Upper lobe of left lung (tissue), 6 donors: ENCODE data around the gene KCNQ1OT1. TPM values are rescaled to one million over a fixed set of nuclear protein-coding genes. Genes with fewer than 3 reads are reported as not detected.

ENCODE experiments used
- ATAC-seq, 2 donors: fragments of 200-7000 bp; cut with Tn5 transposase; one replicate each; pipeline ENCODE4 v1.9.1; 2022; ENCODE audit warnings: mild to moderate bottlenecking in 2 of 2, moderate library complexity in 2 of 2; ENCODE audit not compliant: low FRiP score in 2 of 2
- DNase-seq, 2 donors: peaks; one replicate each; pipeline ENCODE4 v3.0.0-alpha.2; 2019 to 2020
- H3K27ac ChIP-seq, 4 donors: fragments of 200-600 bp; sonication (generic); one replicate each; pipeline ENCODE4 v1.5.1; 2016 to 2019
- H3K27me3 ChIP-seq, 4 donors: fragments of 200-600 bp; sonication (generic); one replicate each; pipeline ENCODE4 v1.5.1; 2017 to 2019
- H3K36me3 ChIP-seq, 4 donors: fragments of 200-600 bp; sonication (generic); one replicate each; pipeline ENCODE4 v1.5.1; 2016 to 2019
- H3K4me1 ChIP-seq, 4 donors: fragments of 200-600 bp; sonication (generic); one replicate each; pipeline ENCODE4 v1.5.1; 2018 to 2019
- H3K4me3 ChIP-seq, 4 donors: fragments of 200-600 bp; sonication (generic); one replicate each; pipeline ENCODE4 v1.5.1; 2017 to 2019; ENCODE audit warnings: mild to moderate bottlenecking in 2 of 4, moderate library complexity in 1 of 4
- H3K9me3 ChIP-seq, 4 donors: fragments of 200-600 bp; sonication (generic); one replicate each; pipeline ENCODE4 v1.5.1; 2018 to 2019
- EP300 ChIP-seq, 4 donors: sonication (generic); formaldehyde crosslinking; IDR thresholded peaks; one replicate each; pipeline ENCODE4 v1.5.1; 2017; ENCODE audit warnings: antibody characterized with exemption in 4 of 4, control low read depth in 2 of 4
- POLR2A ChIP-seq, 4 donors: fragments of 450-650 bp; IDR thresholded peaks; one replicate each; pipeline ENCODE4 v1.5.1; 2016 to 2017; ENCODE audit warnings: antibody characterized with exemption in 4 of 4, mild to moderate bottlenecking in 2 of 4
- POLR2AphosphoS5 ChIP-seq, 2 donors: sonication (generic); formaldehyde crosslinking; IDR thresholded peaks; one replicate each; pipeline ENCODE4 v1.5.1; 2017; ENCODE audit warnings: antibody characterized with exemption in 2 of 2
- WGBS, 2 donors: methylation state at CpG; one replicate each; pipeline ENCODE4 v1.1.5; 2017 to 2018; 5-methylcytosine and 5-hydroxymethylcytosine counted together
- total RNA-seq, 6 donors: library from RNA; depleted of rRNA in 4 of 6; stranded (reverse); fragments of >200 nt in 4 of 6; gene quantifications; one replicate each; pipeline versions ENCODE4 v1.1.0 to v1.2.1, GENCODE V29; 2016 to 2021
- TF ChIP-seq, protein P1 (sequence below), 6 experiments: fragments of 450-650 bp in 4 of 6; fragments of 200-600 bp in 2 of 6; sonication (generic) in 2 of 6; IDR thresholded peaks; one replicate each; pipeline ENCODE4 v1.5.1; 2016 to 2019; ENCODE audit warnings: antibody characterized with exemption in 6 of 6
- donor health status: DM: no; HTN: no; CAD: no; lungs with moderate emphysema.
- donor health status: DM: no; HTN: yes; CAD: no; lungs with severe emphysema.

KCNQ1OT1 gene
- total RNA-seq, 6 donors from 2014 or later = 1.1 to 6.3 (median 4.1) TPM

DNA sequence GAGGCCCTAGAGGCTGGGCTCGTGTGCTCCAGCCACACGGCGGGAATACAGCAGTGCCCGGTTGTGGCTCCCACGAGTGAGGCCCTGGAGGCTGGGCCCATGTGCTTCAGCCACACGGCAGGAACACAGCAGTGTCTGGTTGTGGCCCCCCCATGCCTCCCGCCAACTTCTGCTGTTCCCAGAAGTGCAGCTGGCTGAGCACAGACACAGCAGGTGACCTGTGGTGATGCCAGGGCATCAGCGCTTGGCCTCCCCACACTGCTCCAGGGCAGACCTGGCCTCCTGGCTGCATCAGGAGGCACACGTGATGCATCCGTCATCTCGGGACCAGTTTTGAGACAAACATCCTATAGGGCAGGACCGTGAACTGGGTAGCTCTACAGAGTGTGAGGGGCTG lies 110.3 kb downstream of the KCNQ1OT1 start:
- H3K9me3 ChIP-seq = no peaks in the 10 kb centered on the region
- no peak overlapping the region for H3K4me3 ChIP-seq
- peak in 1 of 2 donors; percentile 29 for DNase-seq
- H3K36me3 ChIP-seq = peaks cover 0 to 27% (median 6%) of the 10 kb centered on the region in 4 donors
- no peaks in the 10 kb centered on the region for H3K27me3 ChIP-seq
- no peak overlapping the region for H3K27ac ChIP-seq
- ATAC-seq = no peak
- H3K4me1 ChIP-seq = no peaks in the 10 kb centered on the region
- 87% methylated on average over 12 of the region's 12 CpGs; no CpG with 5 or more reads in 1 of the 2 donors for WGBS, 2 donors
- no peak for TF ChIP-seq EP300 (IDR thresholded peaks at IDR 0.05)

DNA sequence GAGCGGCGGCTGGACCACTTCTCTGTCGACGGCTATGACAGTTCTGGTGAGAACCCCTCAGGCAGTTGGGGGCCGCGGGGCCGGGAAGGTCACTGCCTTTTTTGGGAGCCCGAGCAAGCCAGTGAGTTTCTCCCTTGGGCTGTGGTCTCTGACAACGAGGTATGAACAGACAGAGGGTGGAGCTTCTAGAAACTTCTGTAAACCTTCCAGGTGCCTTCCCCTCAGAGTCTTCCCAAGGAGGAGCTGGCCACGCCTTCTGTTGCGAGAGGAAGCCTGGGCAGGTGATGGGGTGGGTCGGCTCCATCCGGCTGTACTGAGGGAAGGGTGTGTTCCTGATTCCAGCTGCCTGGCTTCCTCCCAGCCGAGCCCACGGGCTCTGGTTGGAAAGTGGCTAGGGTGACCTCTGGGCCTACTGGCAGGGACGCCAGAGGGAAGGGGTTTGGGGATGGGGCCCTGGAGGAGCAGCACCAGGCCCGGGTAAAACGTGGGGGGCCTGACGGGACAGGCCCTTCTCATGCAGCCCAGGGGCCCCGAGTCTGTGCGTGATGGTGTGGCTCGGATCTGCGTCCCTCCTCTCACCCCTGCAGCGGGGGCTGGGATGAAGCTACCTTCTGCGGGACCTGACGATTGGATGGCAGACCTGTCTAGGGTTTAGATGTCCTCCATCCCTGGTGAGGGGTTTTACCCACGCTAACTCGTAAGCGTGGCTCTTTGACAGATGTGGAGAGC lies 110.8 kb downstream of the KCNQ1OT1 start:
- DNase-seq = peak in 1 of 2 donors; percentile 58

DNA sequence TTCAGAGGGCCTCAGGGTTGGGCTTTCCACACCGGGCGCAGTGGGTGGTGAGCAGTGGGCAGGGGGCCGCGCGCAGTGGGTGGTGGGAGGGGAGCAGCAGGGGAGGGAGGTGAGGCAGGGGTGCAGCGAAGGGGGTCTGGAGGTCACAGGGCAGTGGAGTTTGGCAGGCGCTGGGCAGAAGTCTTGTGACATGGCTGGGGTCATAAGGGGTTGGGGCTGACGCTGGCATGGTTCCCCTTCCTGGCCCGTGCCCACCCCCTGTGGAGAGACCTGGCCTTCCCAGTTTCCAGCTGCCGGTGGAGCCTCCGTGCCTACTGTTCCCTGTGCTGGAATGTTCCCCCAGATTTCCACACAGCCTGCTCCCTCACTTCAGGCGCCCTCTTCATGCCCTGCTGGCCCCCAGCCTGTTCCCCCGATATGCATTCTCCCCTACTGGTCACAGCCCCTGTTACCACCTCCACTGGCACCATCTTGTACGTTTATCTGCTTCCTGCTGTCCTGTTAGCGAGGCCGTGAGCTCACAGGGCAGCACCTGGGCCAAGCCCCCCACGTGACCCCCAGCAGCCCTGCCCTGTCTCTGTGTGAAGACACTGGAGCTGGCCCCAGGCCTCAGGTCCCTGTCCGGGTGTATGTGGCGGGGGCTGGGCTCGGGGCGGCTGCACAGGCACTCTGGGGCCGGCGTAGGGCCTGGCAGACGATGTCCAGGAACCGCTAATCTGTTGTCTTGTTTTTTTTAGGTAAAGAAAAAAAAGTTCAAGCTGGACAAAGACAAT lies 111.6 kb downstream of the KCNQ1OT1 start:
- DNase-seq (peak in 1 of 2 donors; percentile 72), ATAC-seq (no peak)
- Histone ChIP-seq H3K36me3 (peaks cover 0 to 27% (median 6%) of the 10 kb centered on the region in 4 donors), H3K4me1 (no peaks in the 10 kb centered on the region), H3K27ac (no peak overlapping the region), H3K9me3 (no peaks in the 10 kb centered on the region), H3K27me3 (no peaks in the 10 kb centered on the region), H3K4me3 (no peak overlapping the region)
- TF ChIP-seq POLR2AphosphoS5 (IDR thresholded peaks at IDR 0.05) = no peak
- 85 to 93% methylated on average over 22 to 25 of the region's 25 CpGs for WGBS, 2 donors

More for the DNA sequence above, 110.8 kb downstream of the KCNQ1OT1 start:
- no peak for ATAC-seq
- Histone ChIP-seq H3K4me3 (no peak overlapping the region), H3K36me3 (peaks cover 0 to 27% (median 6%) of the 10 kb centered on the region in 4 donors), H3K9me3 (no peaks in the 10 kb centered on the region), H3K27ac (no peak overlapping the region), H3K4me1 (no peaks in the 10 kb centered on the region), H3K27me3 (no peaks in the 10 kb centered on the region)
- TF ChIP-seq, protein P1, sequence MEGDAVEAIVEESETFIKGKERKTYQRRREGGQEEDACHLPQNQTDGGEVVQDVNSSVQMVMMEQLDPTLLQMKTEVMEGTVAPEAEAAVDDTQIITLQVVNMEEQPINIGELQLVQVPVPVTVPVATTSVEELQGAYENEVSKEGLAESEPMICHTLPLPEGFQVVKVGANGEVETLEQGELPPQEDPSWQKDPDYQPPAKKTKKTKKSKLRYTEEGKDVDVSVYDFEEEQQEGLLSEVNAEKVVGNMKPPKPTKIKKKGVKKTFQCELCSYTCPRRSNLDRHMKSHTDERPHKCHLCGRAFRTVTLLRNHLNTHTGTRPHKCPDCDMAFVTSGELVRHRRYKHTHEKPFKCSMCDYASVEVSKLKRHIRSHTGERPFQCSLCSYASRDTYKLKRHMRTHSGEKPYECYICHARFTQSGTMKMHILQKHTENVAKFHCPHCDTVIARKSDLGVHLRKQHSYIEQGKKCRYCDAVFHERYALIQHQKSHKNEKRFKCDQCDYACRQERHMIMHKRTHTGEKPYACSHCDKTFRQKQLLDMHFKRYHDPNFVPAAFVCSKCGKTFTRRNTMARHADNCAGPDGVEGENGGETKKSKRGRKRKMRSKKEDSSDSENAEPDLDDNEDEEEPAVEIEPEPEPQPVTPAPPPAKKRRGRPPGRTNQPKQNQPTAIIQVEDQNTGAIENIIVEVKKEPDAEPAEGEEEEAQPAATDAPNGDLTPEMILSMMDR (IDR thresholded peaks at IDR 0.05) = no peak
- TF ChIP-seq POLR2A (IDR thresholded peaks at IDR 0.05) (no peak), EP300 (IDR thresholded peaks at IDR 0.05) (no peak), POLR2AphosphoS5 (IDR thresholded peaks at IDR 0.05) (no peak)
- 83 to 94% methylated on average over 20 to 29 of the region's 29 CpGs for WGBS, 2 donors

DNA sequence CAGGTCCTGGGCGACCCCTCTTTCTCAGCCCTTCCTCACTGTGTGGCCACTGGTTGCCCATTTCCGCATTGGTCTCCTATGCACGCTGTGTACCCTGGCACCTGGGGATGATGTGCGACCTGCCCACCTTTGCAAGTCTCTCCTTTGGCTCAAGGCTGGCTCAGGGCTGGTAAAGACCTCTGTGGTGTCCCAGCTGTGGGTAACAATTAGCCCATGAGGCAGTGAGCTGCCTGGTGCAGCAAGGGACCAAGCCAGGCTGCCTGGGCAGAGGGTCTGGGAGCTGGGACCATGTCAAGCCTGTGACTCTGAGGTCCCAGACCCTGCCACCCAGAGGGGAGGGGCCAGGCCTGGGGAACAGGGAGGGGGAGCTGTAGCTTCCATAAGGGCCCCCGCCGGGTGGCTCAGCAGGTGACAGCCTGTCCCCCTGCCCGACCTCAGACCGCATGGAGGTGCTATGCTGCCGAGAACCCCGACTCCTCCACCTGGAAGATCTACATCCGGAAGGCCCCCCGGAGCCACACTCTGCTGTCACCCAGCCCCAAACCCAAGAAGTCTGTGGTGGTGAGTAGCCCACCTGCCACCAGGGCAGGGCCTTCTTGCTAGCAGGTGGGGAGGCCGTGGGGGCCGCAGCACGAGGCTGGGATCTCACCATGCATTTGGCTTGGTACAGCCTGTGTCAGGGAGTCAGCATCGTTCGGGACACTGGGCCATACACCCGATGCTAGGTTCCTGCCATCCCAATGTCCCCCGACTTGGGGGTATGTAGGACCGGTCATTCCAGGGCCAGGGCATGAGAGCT lies 112.5 kb downstream of the KCNQ1OT1 start:
- H3K27me3 ChIP-seq = no peaks in the 10 kb centered on the region
- H3K9me3 ChIP-seq = no peaks in the 10 kb centered on the region
- H3K36me3 ChIP-seq = peaks cover 0 to 27% (median 6%) of the 10 kb centered on the region in 4 donors
- DNase-seq = peak; percentile 18 to 56
- ATAC-seq = no peak
- no peak overlapping the region for H3K27ac ChIP-seq
- WGBS, 2 donors = 94 to 96% methylated on average over 8 to 15 of the region's 20 CpGs
- no peak overlapping the region for H3K4me3 ChIP-seq
- peaks cover 0 to 4% (median under 1%) of the 10 kb centered on the region in 4 donors for H3K4me1 ChIP-seq
- TF ChIP-seq POLR2AphosphoS5 (IDR thresholded peaks at IDR 0.05) (no peak), POLR2A (IDR thresholded peaks at IDR 0.05) (no peak), EP300 (IDR thresholded peaks at IDR 0.05) (no peak)
- TF ChIP-seq, protein P1 (IDR thresholded peaks at IDR 0.05) = no peak

DNA sequence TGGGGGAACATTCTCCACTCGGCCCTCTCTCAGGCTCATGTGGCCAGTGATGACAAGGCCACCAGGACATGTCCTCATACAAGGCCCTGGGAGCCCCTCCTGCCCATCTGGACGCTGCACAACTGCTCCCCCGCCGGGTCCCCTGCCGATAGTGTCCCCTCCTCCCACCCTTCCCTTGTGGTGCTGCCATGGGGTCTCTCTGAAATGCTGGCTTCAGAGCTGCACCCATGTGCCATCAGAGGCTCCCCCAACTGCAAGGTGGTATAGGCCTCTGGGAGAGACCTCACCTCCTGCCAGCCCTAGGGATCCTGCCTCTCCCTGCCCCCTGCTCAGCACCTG lies 113.0 kb downstream of the KCNQ1OT1 start:
- Histone ChIP-seq H3K9me3 (no peaks in the 10 kb centered on the region), H3K4me3 (no peak overlapping the region), H3K27ac (no peak overlapping the region), H3K36me3 (peaks cover 0 to 27% (median 6%) of the 10 kb centered on the region in 4 donors), H3K4me1 (peaks cover 0 to 6% (median 3%) of the 10 kb centered on the region in 4 donors), H3K27me3 (no peaks in the 10 kb centered on the region)
- WGBS, 2 donors = 89% methylated on average over 5 of the region's 5 CpGs; no CpG with 5 or more reads in 1 of the 2 donors
- TF ChIP-seq, protein P1 (IDR thresholded peaks at IDR 0.05) = no peak
- no peak for TF ChIP-seq EP300 (IDR thresholded peaks at IDR 0.05)
- no peak for TF ChIP-seq POLR2AphosphoS5 (IDR thresholded peaks at IDR 0.05)
- TF ChIP-seq POLR2A (IDR thresholded peaks at IDR 0.05) = no peak
- ATAC-seq (no peak), DNase-seq (no peak)
